Pancreas (tissue), 10 donors: Measurements from ENCODE around the gene GALNT9. TPM values are rescaled to one million over a fixed set of nuclear protein-coding genes. Genes with fewer than 3 reads are reported as not detected.

Experiments
- ATAC-seq, 4 donors: fragments of 200-7000 bp; cut with Tn5 transposase; one replicate each; pipeline versions ENCODE4 v1.8.0 to v1.9.1; 2020; ENCODE audit warnings: mild to moderate bottlenecking in 4 of 4, moderate library complexity in 4 of 4
- DNase-seq, 6 donors: peaks; one replicate each; pipeline ENCODE4 v3.0.0-alpha.2; 2020
- FAIRE-seq: peaks from 2 replicates; lab custom pipeline; 2012; peaks lifted over from hg19 to GRCh38; lab: Jason Lieb, UNC
- H3K27ac ChIP-seq, 4 donors: fragments of 200-600 bp; sonication (generic); 1 replicate in 3 of 4; 2 replicates in 1 of 4; pipeline versions ENCODE4 v1.5.0 to v1.8.0; 2020
- H3K27me3 ChIP-seq, 4 donors: fragments of 200-600 bp; one replicate each; pipeline ENCODE4 v1.8.0; 2021
- H3K36me3 ChIP-seq, 3 donors: fragments of 200-600 bp; sonication (generic) in 1 of 3; one replicate each; pipeline versions ENCODE4 v1.5.0 to v1.8.0; 2020 to 2021
- H3K4me1 ChIP-seq, 3 donors: fragments of 200-600 bp; one replicate each; pipeline ENCODE4 v1.8.0; 2021
- H3K4me3 ChIP-seq, 4 donors: fragments of 200-600 bp; sonication (generic) in 2 of 4; one replicate each; pipeline versions ENCODE4 v1.5.0 to v1.8.0; 2020 to 2021
- H3K9me3 ChIP-seq, 4 donors: fragments of 200-600 bp; one replicate each; pipeline ENCODE4 v1.8.0; 2021
- CTCF ChIP-seq, 4 donors: fragments of 200-600 bp; sonication (generic) in 3 of 4; IDR thresholded peaks; one replicate each; pipeline versions ENCODE4 v1.5.0 to v1.8.0; 2021; ENCODE audit warnings: antibody characterized with exemption in 4 of 4
- WGBS, 2 donors: extraction: QIAGEN DNeasy Blood & Tissue Kit; methylation state at CpG; one replicate each; pipeline ENCODE4 v1.1.7; 2013; 5-methylcytosine and 5-hydroxymethylcytosine counted together
- intact Hi-C, 3 donors: fragments of 100-400 bp; cut with DNase I; formaldehyde crosslinking; loops; one replicate each; pipeline versions ENCODE4 v1.11.1 to v1.14.2; 2022
- polyA plus RNA-seq, 2 donors: library from polyadenylated mRNA; stranded (reverse); fragments of 200-250 nt; gene quantifications; one replicate each; pipeline ENCODE4 v1.2.3, GENCODE V29; 2013
- total RNA-seq, 6 donors: library from RNA; stranded (reverse); fragmentation: NEBNext Ultra II Directional in 4 of 6; extraction: Animal tissue kit (Norgen Biotek cat#: 25700) in 4 of 6; gene quantifications; one replicate each; pipeline versions ENCODE4 v1.2.1 to v1.2.4, GENCODE V29; 2021 to 2023
- donor health status: healthy with polysubstance abuse.
- donor health status: DM: no; HTN: no; CAD: no; lungs with moderate emphysema.
- donor health status: DM: no; HTN: no; CAD: no.
- donor health status: control.
- donor health status: control.
- donor health status: Bipolar disorder and iron deficiency.
- donor health status: DM: yes; HTN: yes; CAD: no.
- donor health status: DM: no; HTN: no; CAD: no.
- donor health status: DM: no; HTN: no; CAD: no.
- donor health status: DM: yes; HTN: yes; CAD: no.

GALNT9 gene
- total and polyA plus RNA-seq, 8 donors = 0.09 to 0.46 (median 0.25) TPM; not detected in 5

GRCh38 chr12:132190834-132191500, 138.4 kb downstream of the GALNT9 start:
- DNase-seq (no peak), FAIRE-seq (no peak), ATAC-seq (no peak)
- TF ChIP-seq CTCF (IDR thresholded peaks at IDR 0.05) = no peak
- Histone ChIP-seq H3K27me3 (no peaks in the 10 kb centered on the region), H3K36me3 (no peaks in the 10 kb centered on the region), H3K4me1 (peaks cover 0 to 5% (median 0%) of the 10 kb centered on the region in 3 donors), H3K27ac (no peak overlapping the region), H3K4me3 (no peak overlapping the region), H3K9me3 (no peaks in the 10 kb centered on the region)
- intact Hi-C loops = no loop called here
- 78 to 86% methylated on average over 30 of the region's 30 CpGs for WGBS, 2 donors

GRCh38 chr12:132190012-132190755, 139.2 kb downstream of the GALNT9 start:
- Histone ChIP-seq H3K9me3 (no peaks in the 10 kb centered on the region), H3K27ac (peak overlapping the region in 3 of 4 donors; percentile 43 to 68 (median 64)), H3K27me3 (no peaks in the 10 kb centered on the region), H3K36me3 (no peaks in the 10 kb centered on the region), H3K4me1 (peaks cover 0 to 5% (median 0%) of the 10 kb centered on the region in 3 donors), H3K4me3 (peak overlapping the region; percentile 23 to 59 (median 35))
- intact Hi-C loops = no loop called here
- 31 to 36% methylated on average over 53 to 59 of the region's 59 CpGs for WGBS, 2 donors
- peak; percentile 11 to 30 (median 26) for ATAC-seq
- FAIRE-seq = no peak
- DNase-seq = no peak
- TF ChIP-seq CTCF (IDR thresholded peaks at IDR 0.05) = no peak

GRCh38 chr12:132189378-132190011, 139.9 kb downstream of the GALNT9 start:
- H3K36me3 ChIP-seq = no peaks in the 10 kb centered on the region
- FAIRE-seq (no peak), DNase-seq (peak; percentile 66 to 93 (median 85)), ATAC-seq (peak; percentile 88 to 97 (median 94))
- H3K27ac ChIP-seq = peak overlapping the region; percentile 19 to 68 (median 54)
- H3K4me3 ChIP-seq = peak overlapping the region; percentile 23 to 59 (median 35)
- 1% methylated on average over 38 to 69 of the region's 69 CpGs for WGBS, 2 donors
- H3K27me3 ChIP-seq = no peaks in the 10 kb centered on the region
- TF ChIP-seq CTCF (IDR thresholded peaks at IDR 0.05) = no peak
- peaks cover 0 to 5% (median 0%) of the 10 kb centered on the region in 3 donors for H3K4me1 ChIP-seq
- no peaks in the 10 kb centered on the region for H3K9me3 ChIP-seq
- intact Hi-C loops = no loop called here

GRCh38 chr12:132188916-132189325, 140.5 kb downstream of the GALNT9 start:
- FAIRE-seq = no peak
- 12 to 14% methylated on average over 16 to 20 of the region's 20 CpGs for WGBS, 2 donors

More at GRCh38 chr12:132188916-132189325, 140.5 kb downstream of the GALNT9 start:
- no peaks in the 10 kb centered on the region for H3K36me3 ChIP-seq
- DNase-seq (no peak), ATAC-seq (peak in 3 of 4 donors; percentile 1 to 4 (median 4))
- no peaks in the 10 kb centered on the region for H3K9me3 ChIP-seq
- H3K27ac ChIP-seq = peak overlapping the region; percentile 19 to 68 (median 54)
- peaks cover 0 to 5% (median 0%) of the 10 kb centered on the region in 3 donors for H3K4me1 ChIP-seq
- intact Hi-C loops = no loop called here
- H3K27me3 ChIP-seq = no peaks in the 10 kb centered on the region
- H3K4me3 ChIP-seq = peak overlapping the region; percentile 23 to 59 (median 35)
- no peak for TF ChIP-seq CTCF (IDR thresholded peaks at IDR 0.05)
